Bronchial epithelial cell (primary cell): ENCODE measurements around the gene SLC17A8. TPM values are rescaled to one million over a fixed set of nuclear protein-coding genes. Genes with fewer than 3 reads are reported as not detected.
"Not testable (repeated sequence)": the region's sequence is repeated elsewhere in the genome, so short reads cannot be mapped to it uniquely, and the experiment has no call there.

ENCODE experiments used
- DNase-seq: peaks from one replicate; pipeline ENCODE4 v3.0.0-alpha.2; 2010; ENCODE audit warnings: low read depth
- FAIRE-seq: peaks from 2 replicates; lab custom pipeline; 2011; peaks lifted over from hg19 to GRCh38; lab: Jason Lieb, UNC
- H3K27me3 ChIP-seq: 2 replicates; pipeline ENCODE4 v1.5.1; 2011; ENCODE audit warnings: low read length; ENCODE audit not compliant: control insufficient read depth, insufficient read depth
- H3K36me3 ChIP-seq: 2 replicates; pipeline ENCODE4 v1.5.1; 2011; ENCODE audit warnings: low read length; ENCODE audit not compliant: control insufficient read depth, insufficient read depth
- H3K4me3 ChIP-seq: 2 replicates; pipeline ENCODE4 v1.5.1; 2011; ENCODE audit warnings: mild to moderate bottlenecking, low read depth, low read length, control low read depth
- CTCF ChIP-seq: IDR thresholded peaks from 2 replicates; pipeline ENCODE4 v1.5.1; 2011; ENCODE audit warnings: mild to moderate bottlenecking, moderate library complexity, low read length, control low read depth, inconsistent platforms; ENCODE audit not compliant: insufficient read depth, severe bottlenecking
- total RNA-seq: library from RNA; depleted of rRNA; stranded (reverse); fragments of >200 nt; gene quantifications from 2 replicates; pipeline ENCODE4 v1.2.1, GENCODE V29; 2014

Gene SLC17A8
- not detected in 2 replicates for total RNA-seq

GRCh38 chr12:100356644-100357223, at the start of gene SLC17A8:
SLC17A8 (plus strand) TSS chr12:100357074; CDS start chr12:100357392, 318 bp downstream.
- H3K27me3 ChIP-seq: peaks cover 2% of the 10 kb centered on the region

GRCh38 chr12:100308138-100308537, 48.7 kb upstream of the SLC17A8 start:
- not testable (repeated sequence) for H3K36me3 ChIP-seq, DNase-seq, H3K27me3 ChIP-seq, H3K4me3 ChIP-seq, FAIRE-seq

More at GRCh38 chr12:100356644-100357223, at the start of gene SLC17A8:
- H3K36me3 ChIP-seq: no peaks in the 10 kb centered on the region
- H3K4me3 ChIP-seq: no peak within 1 kb of the TSS
- no peak for TF ChIP-seq CTCF
- FAIRE-seq: no peak
- DNase-seq: no peak

GRCh38 chr12:100311317-100311716, 45.6 kb upstream of the SLC17A8 start:
- no peak for TF ChIP-seq CTCF
- no peak for FAIRE-seq
- Histone ChIP-seq H3K27me3 (no peaks in the 10 kb centered on the region), H3K36me3 (peaks cover 7% of the 10 kb centered on the region), H3K4me3 (no peak overlapping the region)
- DNase-seq: no peak

- no peak for DNase-seq
- peaks cover 5% of the 10 kb centered on the region for H3K36me3 ChIP-seq
- FAIRE-seq: no peak
- TF ChIP-seq CTCF: no peak
- no peak overlapping the region for H3K4me3 ChIP-seq
- H3K27me3 ChIP-seq: no peaks in the 10 kb centered on the region
Measured at GRCh38 chr12:100317371-100317770, 39.5 kb upstream of the SLC17A8 start.

- TF ChIP-seq CTCF: no peak
- DNase-seq: no peak
- FAIRE-seq: no peak
Measured at GRCh38 chr12:100324498-100324897, 32.4 kb upstream of the SLC17A8 start.

GRCh38 chr12:100326208-100326607, 30.7 kb upstream of the SLC17A8 start:
- TF ChIP-seq CTCF: no peak
- peaks cover 4% of the 10 kb centered on the region for H3K36me3 ChIP-seq
- H3K27me3 ChIP-seq: no peaks in the 10 kb centered on the region
- no peak for DNase-seq
- H3K4me3 ChIP-seq: no peak overlapping the region
- FAIRE-seq: no peak

More at GRCh38 chr12:100324498-100324897, 32.4 kb upstream of the SLC17A8 start:
- H3K36me3 ChIP-seq: peaks cover 2% of the 10 kb centered on the region
- no peaks in the 10 kb centered on the region for H3K27me3 ChIP-seq
- H3K4me3 ChIP-seq: no peak overlapping the region
